BLaER1 (cell line): ENCODE measurements around the gene CLDN16.

ENCODE experiments used
- H3K27ac ChIP-seq: shearing (Covaris generic); formaldehyde crosslinking; 2 replicates; pipeline ENCODE4 v1.8.1; 2022
- H3K27me3 ChIP-seq: shearing (Covaris generic); formaldehyde crosslinking; 2 replicates; pipeline ENCODE4 v1.8.1; 2022
- H3K36me3 ChIP-seq: shearing (Covaris generic); formaldehyde crosslinking; 2 replicates; pipeline ENCODE4 v1.8.1; 2022
- H3K4me1 ChIP-seq: shearing (Covaris generic); formaldehyde crosslinking; 2 replicates; pipeline ENCODE4 v1.8.1; 2022
- H3K4me2 ChIP-seq: shearing (Covaris generic); formaldehyde crosslinking; 2 replicates; pipeline ENCODE4 v1.8.1; 2022
- H3K4me3 ChIP-seq: shearing (Covaris generic); formaldehyde crosslinking; 2 replicates; pipeline ENCODE4 v1.8.1; 2022
- H3K9ac ChIP-seq: shearing (Covaris generic); formaldehyde crosslinking; 2 replicates; pipeline ENCODE4 v1.8.1; 2022
- H3K9me3 ChIP-seq: shearing (Covaris generic); formaldehyde crosslinking; 2 replicates; pipeline ENCODE4 v1.8.1; 2022
- H4K20me1 ChIP-seq: shearing (Covaris generic); formaldehyde crosslinking; 2 replicates; pipeline ENCODE4 v1.8.1; 2022
- Cebpa-rat ChIP-seq: shearing (Covaris generic); IDR thresholded peaks from 2 replicates; pipeline ENCODE4 v1.8.1; 2022

CLDN16 gene

GRCh38 chr3:190455828-190456227, 67.9 kb downstream of the CLDN16 start:
- H3K27me3 ChIP-seq = no peaks in the 10 kb centered on the region
- H3K4me3 ChIP-seq = no peak overlapping the region
- H3K4me2 ChIP-seq = no peak overlapping the region
- H3K27ac ChIP-seq = no peak overlapping the region
- no peaks in the 10 kb centered on the region for H3K36me3 ChIP-seq
- no peaks in the 10 kb centered on the region for H3K4me1 ChIP-seq
- H3K9ac ChIP-seq = no peak overlapping the region
- no peaks in the 10 kb centered on the region for H4K20me1 ChIP-seq
- TF ChIP-seq Cebpa-rat = no peak
- no peaks in the 10 kb centered on the region for H3K9me3 ChIP-seq

GRCh38 chr3:190456770-190457169, 68.8 kb downstream of the CLDN16 start:
- no peak for TF ChIP-seq Cebpa-rat
- no peaks in the 10 kb centered on the region for H3K9me3 ChIP-seq
- no peaks in the 10 kb centered on the region for H4K20me1 ChIP-seq
- no peak overlapping the region for H3K4me3 ChIP-seq
- H3K27me3 ChIP-seq = no peaks in the 10 kb centered on the region
- no peak overlapping the region for H3K4me2 ChIP-seq
- H3K4me1 ChIP-seq = no peaks in the 10 kb centered on the region
- H3K27ac ChIP-seq = no peak overlapping the region
- H3K36me3 ChIP-seq = no peaks in the 10 kb centered on the region
- no peak overlapping the region for H3K9ac ChIP-seq

- Histone ChIP-seq H3K4me3 (no peak overlapping the region), H3K4me2 (no peak overlapping the region), H3K36me3 (no peaks in the 10 kb centered on the region), H3K27ac (no peak overlapping the region), H3K27me3 (no peaks in the 10 kb centered on the region), H4K20me1 (no peaks in the 10 kb centered on the region), H3K9me3 (no peaks in the 10 kb centered on the region), H3K9ac (no peak overlapping the region), H3K4me1 (no peaks in the 10 kb centered on the region)
- TF ChIP-seq Cebpa-rat = no peak
Measured at GRCh38 chr3:190458040-190458439, 70.1 kb downstream of the CLDN16 start.
